Right cardiac atrium (tissue), 5 donors: ENCODE measurements around the gene PARM1. TPM values are rescaled to one million over a fixed set of nuclear protein-coding genes. Genes with fewer than 3 reads are reported as not detected.

Experiments used
- ATAC-seq, 2 donors: fragments of 200-7000 bp; cut with Tn5 transposase; one replicate each; pipeline versions ENCODE4 v1.8.0 to v1.9.1; 2020; ENCODE audit warnings: moderate library complexity in 2 of 2, mild to moderate bottlenecking in 1 of 2
- DNase-seq, 3 donors: peaks; one replicate each; pipeline ENCODE4 v3.0.0-alpha.2; 2020
- H3K27ac ChIP-seq: one replicate; pipeline ENCODE4 v1.5.1; 2013; ENCODE audit warnings: mild to moderate bottlenecking, low read length, control low read depth, moderate library complexity
- H3K27me3 ChIP-seq: one replicate; pipeline ENCODE4 v1.6.1; 2013; ENCODE audit not compliant: control insufficient read depth, insufficient read depth
- H3K4me1 ChIP-seq: one replicate; pipeline ENCODE4 v1.6.1; 2013; ENCODE audit warnings: low read length; ENCODE audit not compliant: control insufficient read depth, insufficient read depth
- H3K4me3 ChIP-seq: one replicate; pipeline ENCODE4 v1.5.1; 2013; ENCODE audit warnings: low read length, control low read depth
- H3K9me3 ChIP-seq: one replicate; pipeline ENCODE4 v1.6.1; 2013; ENCODE audit warnings: low read length; ENCODE audit not compliant: control insufficient read depth
- WGBS: extraction: QIAGEN DNeasy Blood & Tissue Kit; methylation state at CpG from one replicate; pipeline ENCODE4 v1.1.7; 2013; 5-methylcytosine and 5-hydroxymethylcytosine counted together
- intact Hi-C, 4 donors: fragments of 100-400 bp; cut with DNase I; formaldehyde crosslinking; loops; one replicate each; pipeline versions ENCODE4 v1.11.0 to v1.14.0; 2022 to 2023
- polyA plus RNA-seq: library from polyadenylated mRNA; stranded (reverse); fragments of 200-250 nt; gene quantifications from one replicate; pipeline ENCODE4 v1.2.3, GENCODE V29; 2013
- total RNA-seq, 4 donors: library from RNA; stranded (reverse); fragmentation: NEBNext Ultra II Directional; extraction: Animal tissue kit (Norgen Biotek cat#: 25700); gene quantifications; one replicate each; pipeline ENCODE4 v1.2.1, GENCODE V29; 2021
- donor health status: healthy with polysubstance abuse.
- donor health status: DM: no; HTN: yes; CAD: no.
- donor health status: DM: no; HTN: no; CAD: no.
- donor health status: DM: no; HTN: yes; CAD: no; lungs with severe emphysema.
- donor health status: DM: yes; HTN: yes; CAD: no.

The PARM1 gene
- total and polyA plus RNA-seq, 5 donors, result 65.0 to 158 (median 112) TPM

GRCh38 chr4:75053352-75053751 lies 120.4 kb downstream of the PARM1 start:
- Histone ChIP-seq H3K4me3 (no peak overlapping the region), H3K4me1 (peaks cover 8% of the 10 kb centered on the region), H3K27me3 (no peaks in the 10 kb centered on the region), H3K27ac (no peak overlapping the region), H3K9me3 (no peaks in the 10 kb centered on the region)
- intact Hi-C loops, result loop anchor here in 2 of 4 donors (10.0 kb wide), 1 partner anchor 119 kb away; the partner anchor contains the start of gene PARM1 (in 2 of the 2)
- 70% methylated on average over 1 of the region's 1 CpG for WGBS
- ATAC-seq (no peak), DNase-seq (no peak)

GRCh38 chr4:75054078-75054477 lies 121.2 kb downstream of the PARM1 start:
- no peaks in the 10 kb centered on the region for H3K27me3 ChIP-seq
- no peaks in the 10 kb centered on the region for H3K9me3 ChIP-seq
- 47% methylated on average over 3 of the region's 3 CpGs for WGBS
- H3K4me3 ChIP-seq, result no peak overlapping the region
- H3K4me1 ChIP-seq, result peaks cover 8% of the 10 kb centered on the region
- H3K27ac ChIP-seq, result no peak overlapping the region
- ATAC-seq, result peak in 1 of 2 donors; percentile 27
- no peak for DNase-seq
- intact Hi-C loops, result loop anchor here in 2 of 4 donors (10.0 kb wide), 1 partner anchor 119 kb away; the partner anchor contains the start of gene PARM1 (in 2 of the 2)

GRCh38 chr4:75056277-75056676 lies 123.4 kb downstream of the PARM1 start:
- no peaks in the 10 kb centered on the region for H3K27me3 ChIP-seq
- H3K4me1 ChIP-seq, result peaks cover 7% of the 10 kb centered on the region
- H3K27ac ChIP-seq, result no peak overlapping the region
- intact Hi-C loops, result loop anchor here in 2 of 4 donors (10.0 kb wide), 1 partner anchor 121 kb away; the partner anchor contains the start of gene PARM1 (in 2 of the 2)
- no peaks in the 10 kb centered on the region for H3K9me3 ChIP-seq
- DNase-seq, result no peak
- WGBS, result 53% methylated on average over 4 of the region's 4 CpGs
- ATAC-seq, result peak in 1 of 2 donors; percentile 39
- no peak overlapping the region for H3K4me3 ChIP-seq

- no peak for ATAC-seq
- no peak overlapping the region for H3K4me3 ChIP-seq
- 92% methylated on average over 15 of the region's 15 CpGs for WGBS
- H3K27ac ChIP-seq, result no peak overlapping the region
- peak in 1 of 3 donors; percentile 44 for DNase-seq
- H3K27me3 ChIP-seq, result no peaks in the 10 kb centered on the region
- intact Hi-C loops, result loop anchor here in 2 of 4 donors (10.0 kb wide), 1 partner anchor 123 kb away; the partner anchor contains the start of gene PARM1 (in 2 of the 2)
- H3K4me1 ChIP-seq, result peaks cover 2% of the 10 kb centered on the region
- no peaks in the 10 kb centered on the region for H3K9me3 ChIP-seq
These were observed 124.5 kb downstream of the PARM1 start for GRCh38 chr4:75057369-75057768.

- intact Hi-C loops, result loop anchor here in 2 of 4 donors (10.0 kb wide), 1 partner anchor 124 kb away; the partner anchor contains the start of gene PARM1 (in 2 of the 2)
- 91% methylated on average over 10 of the region's 10 CpGs for WGBS
- no peaks in the 10 kb centered on the region for H3K27me3 ChIP-seq
- ATAC-seq, result no peak
- DNase-seq, result peak in 1 of 3 donors; percentile 44
- no peak overlapping the region for H3K4me3 ChIP-seq
- H3K4me1 ChIP-seq, result no peaks in the 10 kb centered on the region
- no peak overlapping the region for H3K27ac ChIP-seq
- no peaks in the 10 kb centered on the region for H3K9me3 ChIP-seq
These were observed 125.6 kb downstream of the PARM1 start for GRCh38 chr4:75058486-75058885.

- intact Hi-C loops, result no loop called here
- Histone ChIP-seq H3K9me3 (no peaks in the 10 kb centered on the region), H3K4me1 (no peaks in the 10 kb centered on the region), H3K4me3 (no peak overlapping the region), H3K27ac (no peak overlapping the region), H3K27me3 (no peaks in the 10 kb centered on the region)
- no peak for DNase-seq
- no peak for ATAC-seq
- 89% methylated on average over 3 of the region's 3 CpGs for WGBS
These were observed 130.5 kb downstream of the PARM1 start for GRCh38 chr4:75063433-75063832.

- DNase-seq, result no peak
- Histone ChIP-seq H3K9me3 (no peaks in the 10 kb centered on the region), H3K4me1 (no peaks in the 10 kb centered on the region), H3K4me3 (no peak overlapping the region), H3K27ac (no peak overlapping the region), H3K27me3 (no peaks in the 10 kb centered on the region)
- ATAC-seq, result no peak
- intact Hi-C loops, result no loop called here
These were observed 133.0 kb downstream of the PARM1 start for GRCh38 chr4:75065909-75066308.

- WGBS, result 76% methylated on average over 7 of the region's 7 CpGs
- intact Hi-C loops, result no loop called here
- no peak for ATAC-seq
- no peak for DNase-seq
- no peak overlapping the region for H3K27ac ChIP-seq
- H3K4me1 ChIP-seq, result no peaks in the 10 kb centered on the region
- H3K4me3 ChIP-seq, result no peak overlapping the region
- H3K27me3 ChIP-seq, result no peaks in the 10 kb centered on the region
- no peaks in the 10 kb centered on the region for H3K9me3 ChIP-seq
These were observed 136.7 kb downstream of the PARM1 start for GRCh38 chr4:75069493-75070074.

GRCh38 chr4:75071317-75071716 lies 138.4 kb downstream of the PARM1 start:
- ATAC-seq (no peak), DNase-seq (no peak)
- H3K27me3 ChIP-seq, result no peaks in the 10 kb centered on the region
- 54% methylated on average over 4 of the region's 4 CpGs for WGBS
- no peak overlapping the region for H3K27ac ChIP-seq
- H3K4me1 ChIP-seq, result no peaks in the 10 kb centered on the region
- no peaks in the 10 kb centered on the region for H3K9me3 ChIP-seq
- intact Hi-C loops, result no loop called here
- no peak overlapping the region for H3K4me3 ChIP-seq

GRCh38 chr4:75080888-75081287 lies 148.0 kb downstream of the PARM1 start:
- WGBS, result 84% methylated on average over 2 of the region's 2 CpGs
- intact Hi-C loops, result no loop called here

GRCh38 chr4:75081561-75081960 lies 148.6 kb downstream of the PARM1 start:
- H3K27ac ChIP-seq, result no peak overlapping the region
- ATAC-seq (no peak), DNase-seq (no peak)
- WGBS, result 87% methylated on average over 1 of the region's 1 CpG
- intact Hi-C loops, result no loop called here
- H3K27me3 ChIP-seq, result no peaks in the 10 kb centered on the region
- H3K4me3 ChIP-seq, result no peak overlapping the region
- H3K4me1 ChIP-seq, result no peaks in the 10 kb centered on the region
- H3K9me3 ChIP-seq, result no peaks in the 10 kb centered on the region

More at GRCh38 chr4:75080888-75081287, 148.0 kb downstream of the PARM1 start:
- no peak for ATAC-seq
- no peaks in the 10 kb centered on the region for H3K4me1 ChIP-seq
- H3K27ac ChIP-seq, result no peak overlapping the region
- DNase-seq, result no peak
- no peaks in the 10 kb centered on the region for H3K9me3 ChIP-seq
- H3K4me3 ChIP-seq, result no peak overlapping the region
- H3K27me3 ChIP-seq, result no peaks in the 10 kb centered on the region
